Sciatic nerve (tissue), 2 donors: ENCODE measurements around the gene RFWD3. TPM values are rescaled to one million over a fixed set of nuclear protein-coding genes. Genes with fewer than 3 reads are reported as not detected.

ENCODE experiments used
- ATAC-seq: fragments of 200-7000 bp; cut with Tn5 transposase; one replicate; pipeline ENCODE4 v1.9.1; 2020; ENCODE audit warnings: mild to moderate bottlenecking, moderate library complexity
- DNase-seq: peaks from one replicate; pipeline ENCODE4 v3.0.0-alpha.2; 2020; ENCODE audit warnings: low spot score
- intact Hi-C: fragments of 100-400 bp; cut with DNase I; formaldehyde crosslinking; loops from one replicate; pipeline ENCODE4 v1.14.2; 2022
- total RNA-seq: library from RNA; stranded (reverse); fragmentation: NEBNext Ultra II Directional; extraction: Animal tissue kit (Norgen Biotek cat#: 25700); gene quantifications from one replicate; pipeline ENCODE4 v1.2.1, GENCODE V29; 2021
- donor health status: DM: no; HTN: no; CAD: no.
- donor health status: DM: no; HTN: no; CAD: no.

RFWD3 gene
- total RNA-seq, 1 donor from 2014 or later = 18.4 TPM

GRCh38 chr16:74626741-74627416 is 39.8 kb downstream of the RFWD3 start:
- DNase-seq (no peak), ATAC-seq (no peak)
- intact Hi-C loops = no loop called here

DNA sequence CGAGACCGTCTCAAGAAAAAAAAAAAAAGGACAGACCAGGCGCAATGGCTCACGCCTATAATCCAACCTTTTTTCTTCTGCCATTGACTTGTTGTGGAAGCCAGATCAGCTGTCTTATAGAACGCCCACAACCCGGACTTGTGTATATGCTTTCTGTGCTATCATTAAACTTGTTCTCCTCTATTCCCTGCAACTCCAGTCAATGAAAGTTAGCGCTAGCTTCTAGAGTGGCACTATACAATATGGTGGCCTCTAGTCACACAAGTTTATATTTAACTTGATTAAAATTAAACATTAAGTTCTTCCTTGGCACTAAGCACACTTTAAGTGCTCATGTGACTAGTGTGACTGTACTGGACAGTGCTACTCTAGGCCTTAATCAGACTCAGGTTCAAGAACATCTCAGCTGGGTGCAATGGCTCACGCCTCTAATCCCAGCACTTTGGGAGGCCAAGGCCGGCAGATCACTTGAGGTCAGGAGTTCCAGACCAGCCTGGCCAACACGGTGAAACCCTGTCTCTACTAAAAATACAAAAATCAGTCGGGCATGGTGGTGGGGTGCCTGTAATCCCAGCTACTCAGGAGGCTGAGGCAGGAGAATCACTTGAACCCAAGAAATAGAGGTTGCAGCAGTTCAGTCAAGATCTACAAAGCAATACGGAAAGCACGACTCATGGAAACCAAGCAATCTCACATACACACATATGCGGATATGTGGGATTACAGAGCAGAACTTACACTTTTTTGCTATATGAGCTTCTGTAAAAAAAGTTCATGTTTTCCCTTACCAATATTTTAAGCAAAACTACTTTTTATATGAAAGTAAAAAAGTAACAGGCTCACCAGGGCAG is 41.0 kb downstream of the RFWD3 start:
- intact Hi-C loops = no loop called here
- no peak for ATAC-seq
- DNase-seq = peak; percentile 17

GRCh38 chr16:74623839-74624235 is 42.8 kb downstream of the RFWD3 start:
- ATAC-seq (no peak), DNase-seq (peak; percentile 38)
- intact Hi-C loops = no loop called here

DNA sequence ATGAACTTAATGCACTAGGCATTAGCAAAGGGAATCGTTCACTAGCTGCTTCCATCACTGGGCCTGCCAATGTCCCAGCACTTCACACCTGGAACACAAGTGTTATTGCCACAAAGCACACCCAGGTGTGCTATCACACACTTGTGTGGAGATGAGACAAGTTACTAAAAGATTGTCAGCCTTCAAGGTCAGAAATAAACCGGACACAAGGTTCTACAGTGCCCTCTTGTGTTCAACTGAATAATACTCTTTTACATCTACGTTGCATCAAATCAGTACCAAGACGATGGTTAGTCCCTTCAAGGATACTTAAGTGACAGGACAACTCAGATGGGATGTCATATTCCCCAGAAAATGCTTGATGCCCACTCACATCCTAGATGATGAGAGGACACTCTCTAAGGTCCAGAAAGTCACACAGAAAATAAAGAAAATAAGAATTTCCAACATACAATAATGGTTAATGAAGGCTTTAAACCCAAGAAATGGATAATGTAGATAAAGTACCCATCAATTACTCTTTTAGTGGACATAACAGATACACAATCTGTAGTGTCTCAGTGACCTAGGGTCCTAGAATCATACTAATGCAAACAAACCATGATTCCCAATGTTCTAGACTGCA is 43.4 kb downstream of the RFWD3 start:
- DNase-seq (peak; percentile 13), ATAC-seq (peak; percentile 51)
- intact Hi-C loops = no loop called here

DNA sequence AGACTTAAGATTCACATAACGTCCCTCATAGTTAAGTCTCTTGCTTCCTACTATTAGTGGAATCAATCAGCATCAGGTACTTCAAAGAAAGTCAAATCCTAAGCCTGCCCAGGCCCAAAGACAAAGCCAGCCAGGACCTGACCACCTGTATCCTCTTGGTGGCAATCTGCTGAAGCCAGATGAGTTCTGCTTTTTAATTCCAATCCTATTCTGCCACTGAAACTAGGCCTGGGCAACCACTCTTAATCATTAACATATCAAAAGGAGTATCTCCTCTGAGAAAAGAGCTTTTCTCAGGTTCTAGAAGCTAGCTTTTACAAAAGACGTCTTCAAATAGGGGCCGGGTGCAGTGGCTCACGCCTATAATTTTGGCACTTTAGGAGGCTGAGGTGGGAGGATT is 44.7 kb downstream of the RFWD3 start:
- ATAC-seq = no peak
- peak; percentile 10 for DNase-seq
- intact Hi-C loops = no loop called here

DNA sequence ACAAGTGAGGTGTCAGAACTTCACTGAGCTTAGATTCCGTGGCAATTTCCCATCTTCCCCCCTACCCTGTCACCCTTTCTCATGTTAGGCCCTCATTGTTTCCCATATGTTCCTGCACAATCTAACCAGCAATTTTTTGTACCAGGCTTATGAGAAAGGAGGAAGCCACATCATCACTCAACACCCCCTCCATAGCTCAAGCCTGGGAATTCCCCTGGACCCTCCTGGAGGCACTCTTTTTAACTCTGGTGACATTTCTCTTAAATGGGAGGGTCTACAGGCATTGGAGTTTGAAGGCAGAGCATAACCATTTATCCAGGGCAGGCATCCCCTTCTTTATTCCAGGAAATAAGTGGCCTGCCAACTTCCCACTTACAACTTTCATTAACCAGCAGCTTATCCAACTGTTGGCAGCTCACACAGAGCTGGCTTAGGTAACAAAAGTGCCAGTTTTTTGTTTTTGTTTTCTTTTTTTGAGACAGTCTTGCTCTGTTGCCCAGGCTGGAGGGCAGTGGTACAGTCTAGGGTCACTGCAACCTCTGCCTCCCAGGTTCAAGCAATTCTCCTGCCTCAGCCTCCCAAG is 49.4 kb downstream of the RFWD3 start:
- intact Hi-C loops = no loop called here
- ATAC-seq (no peak), DNase-seq (no peak)

DNA sequence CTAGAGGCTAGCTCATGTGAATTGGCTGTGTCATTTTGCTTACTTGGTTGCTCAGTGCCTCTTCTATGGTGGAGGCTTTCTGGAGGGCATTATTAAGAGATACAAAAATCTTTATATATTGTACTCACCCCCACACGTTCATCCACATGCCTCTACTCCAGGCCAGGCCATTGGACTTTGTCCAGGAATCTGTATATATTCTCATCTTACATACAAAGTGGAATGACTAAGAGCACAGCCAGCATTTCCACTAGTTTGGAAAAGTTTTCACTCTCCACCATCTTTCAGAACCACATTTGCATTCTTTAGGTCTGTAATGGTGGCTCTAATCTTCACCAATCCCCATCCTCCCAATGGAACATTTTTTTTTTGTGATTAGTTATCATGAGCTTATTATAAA is 55.0 kb downstream of the RFWD3 start:
- DNase-seq (no peak), ATAC-seq (no peak)
- intact Hi-C loops = no loop called here

DNA sequence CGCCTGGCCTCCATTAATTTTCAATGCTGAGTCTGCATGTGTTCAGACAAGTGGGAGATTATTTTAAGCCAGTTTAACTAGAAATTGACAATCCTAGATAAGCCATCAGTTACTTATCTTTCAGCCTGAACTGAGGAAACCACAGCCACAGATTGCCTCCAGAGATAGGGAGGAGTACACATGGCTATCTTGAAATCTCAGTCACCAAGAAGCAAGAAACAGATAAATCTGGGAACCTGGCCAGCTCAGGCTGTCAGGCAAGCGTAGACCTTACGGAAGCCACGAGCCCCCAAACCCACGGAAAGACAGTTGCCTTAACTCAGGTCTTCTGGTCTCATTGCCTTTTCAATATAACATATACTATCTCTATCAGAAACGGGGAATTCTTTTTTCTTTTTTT is 57.7 kb downstream of the RFWD3 start:
- intact Hi-C loops = no loop called here
- DNase-seq (peak; percentile 33), ATAC-seq (no peak)

- intact Hi-C loops = no loop called here
- DNase-seq = peak; percentile 30
- no peak for ATAC-seq
These were observed 58.3 kb downstream of the RFWD3 start for GRCh38 chr16:74608381-74608780.

DNA sequence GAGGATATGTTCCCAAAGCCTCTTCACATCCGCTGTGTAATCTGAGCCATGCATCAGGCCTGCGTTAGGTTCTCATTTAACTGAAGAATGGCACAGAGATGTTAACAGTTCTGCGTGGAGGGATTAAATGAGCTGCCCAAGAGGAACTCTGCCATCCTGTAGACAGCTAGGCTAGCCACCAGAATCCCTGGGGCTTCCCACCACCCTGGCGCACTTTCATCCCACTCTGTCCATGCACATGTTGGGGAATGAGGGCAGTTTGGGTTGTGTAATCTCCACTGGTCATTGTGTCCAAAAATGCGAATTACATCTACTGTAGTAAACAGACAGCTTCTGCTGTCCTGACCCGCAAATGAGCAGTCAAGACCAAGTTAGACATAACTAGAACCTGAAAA is 58.7 kb downstream of the RFWD3 start:
- ATAC-seq (peak; percentile 26), DNase-seq (peak; percentile 40)
- intact Hi-C loops = no loop called here

- DNase-seq (no peak), ATAC-seq (no peak)
- intact Hi-C loops = no loop called here
These were observed 59.2 kb downstream of the RFWD3 start for GRCh38 chr16:74607310-74607961.

- peak; percentile 96 for DNase-seq
- intact Hi-C loops = no loop called here
- peak; percentile 98 for ATAC-seq
These were observed 60.0 kb downstream of the RFWD3 start, which contains the start of gene GLG1 for GRCh38 chr16:74606521-74607309. Gene GLG1, minus strand, starts transcription at chr16:74607114. Its CDS starts 20 bp downstream, at chr16:74607094.

DNA sequence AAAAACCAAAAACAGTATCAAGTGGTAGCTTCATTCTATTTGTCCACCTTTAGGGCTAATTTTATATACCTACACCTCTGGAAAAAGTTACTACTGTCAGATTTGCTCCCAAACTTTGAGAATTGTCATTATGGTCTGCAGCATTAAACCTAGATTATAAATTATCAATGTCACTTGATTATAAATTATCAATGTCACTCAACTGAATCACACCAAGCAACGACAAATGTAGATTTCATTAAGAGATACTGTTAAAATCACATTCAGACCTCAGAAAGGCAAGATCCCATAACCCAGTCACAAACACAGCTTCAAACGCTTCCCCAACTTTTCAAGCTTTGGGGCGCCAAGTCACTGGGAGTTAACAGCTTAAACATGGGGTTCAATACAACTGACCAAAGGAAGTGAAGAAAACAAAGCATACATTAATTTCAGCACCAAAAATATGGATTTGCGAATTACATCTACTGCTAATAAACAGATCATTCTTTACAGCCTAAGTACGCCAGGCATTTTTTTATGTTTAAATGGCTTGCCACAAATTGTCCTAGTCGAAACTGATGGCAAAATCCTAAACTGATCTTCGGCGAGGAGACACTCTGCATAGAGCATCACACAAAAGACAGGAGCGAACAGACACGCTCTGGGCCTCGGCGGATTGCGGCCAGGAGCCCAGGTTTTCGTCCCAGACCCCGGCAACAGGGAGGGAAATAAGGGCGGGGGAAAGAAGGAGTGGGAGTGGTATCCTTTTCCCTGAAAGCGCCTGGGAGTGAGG is 60.7 kb downstream of the RFWD3 start:
- intact Hi-C loops = no loop called here
- DNase-seq (peak; percentile 31), ATAC-seq (peak; percentile 7)

DNA sequence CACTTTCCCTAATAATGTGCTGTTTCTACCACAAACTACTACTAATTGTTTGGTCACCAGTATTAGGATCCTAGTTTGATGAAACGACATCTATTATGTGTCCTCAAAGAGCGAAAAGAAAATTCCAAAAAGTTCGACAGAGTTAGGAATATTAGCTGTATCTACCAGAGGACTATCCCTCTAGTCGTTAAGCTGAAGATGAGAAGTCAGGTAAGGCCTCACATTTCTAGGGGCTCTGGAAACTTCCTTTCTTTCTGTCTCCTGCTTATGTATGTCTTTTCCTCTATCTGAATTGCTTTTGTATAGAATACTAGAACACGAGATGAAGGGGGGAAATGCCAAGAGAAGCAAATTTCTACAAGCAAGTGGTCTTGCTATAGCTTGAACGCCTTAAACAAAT is 61.3 kb downstream of the RFWD3 start:
- intact Hi-C loops = no loop called here
- ATAC-seq (no peak), DNase-seq (no peak)

DNA sequence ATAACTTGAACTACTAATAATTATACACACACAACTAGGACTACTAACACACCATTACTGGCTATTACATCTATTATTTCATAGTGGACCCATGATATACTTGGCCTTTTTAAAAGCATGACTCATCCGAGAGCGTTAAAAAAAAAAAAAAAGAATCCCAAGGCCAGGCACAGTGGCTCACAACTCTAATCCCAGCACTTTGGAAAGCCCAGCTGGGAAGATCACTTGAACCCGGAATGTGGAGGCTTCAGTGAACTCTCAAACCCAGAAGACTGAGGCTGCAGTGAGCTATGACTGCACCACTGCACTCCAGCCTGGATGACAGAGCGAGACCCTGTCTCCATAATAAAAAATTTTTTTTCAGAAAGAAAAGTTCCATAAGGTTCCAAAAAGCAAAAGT is 62.8 kb downstream of the RFWD3 start:
- ATAC-seq = no peak
- intact Hi-C loops = no loop called here
- no peak for DNase-seq

GRCh38 chr16:74601126-74601871 is 65.4 kb downstream of the RFWD3 start:
- DNase-seq = peak; percentile 27
- intact Hi-C loops = no loop called here
- ATAC-seq = no peak

DNA sequence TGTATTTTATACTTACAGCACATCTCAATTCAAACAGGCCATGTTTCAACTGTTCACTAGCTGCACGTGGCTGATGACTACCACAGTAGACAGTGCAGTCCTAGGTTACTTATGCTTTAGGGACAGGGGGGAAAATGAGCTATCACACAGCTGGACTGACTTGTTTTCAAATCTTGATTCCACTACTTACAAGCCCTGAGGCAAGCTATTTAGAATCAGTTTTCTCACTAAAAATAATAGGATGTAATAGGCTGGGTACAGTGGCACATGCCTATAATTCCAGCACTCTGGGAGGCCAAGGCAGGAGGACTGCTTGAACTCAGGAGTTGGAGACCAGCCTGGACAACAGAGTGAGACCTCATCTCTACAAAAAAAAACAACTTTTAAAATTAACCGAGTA is 70.1 kb downstream of the RFWD3 start:
- intact Hi-C loops = no loop called here
- ATAC-seq = no peak
- no peak for DNase-seq
